Forelimb muscle (tissue), 1 donor: Measurements from ENCODE around the gene TMEM238. TPM values are rescaled to one million over a fixed set of nuclear protein-coding genes. Genes with fewer than 3 reads are reported as not detected.
"Not testable (repeated sequence)": the region's sequence is repeated elsewhere in the genome, so short reads cannot be mapped to it uniquely, and the experiment has no call there.

ENCODE experiments used
- DNase-seq: peaks from one replicate; pipeline ENCODE4 v3.0.0-alpha.2; 2013; ENCODE audit warnings: low read depth
- polyA plus RNA-seq: library from polyadenylated mRNA; unstranded; fragments of 120-200 nt; gene quantifications from one replicate; pipeline ENCODE4 v1.2.1, GENCODE V29; 2013; ENCODE audit not compliant: insufficient read length

The TMEM238 gene
- polyA plus RNA-seq, 1 donor, result 0.23 TPM

- DNase-seq, result no peak
These were observed 44.0 kb downstream of the TMEM238 start for GRCh38 chr19:55339889-55340783.

DNA sequence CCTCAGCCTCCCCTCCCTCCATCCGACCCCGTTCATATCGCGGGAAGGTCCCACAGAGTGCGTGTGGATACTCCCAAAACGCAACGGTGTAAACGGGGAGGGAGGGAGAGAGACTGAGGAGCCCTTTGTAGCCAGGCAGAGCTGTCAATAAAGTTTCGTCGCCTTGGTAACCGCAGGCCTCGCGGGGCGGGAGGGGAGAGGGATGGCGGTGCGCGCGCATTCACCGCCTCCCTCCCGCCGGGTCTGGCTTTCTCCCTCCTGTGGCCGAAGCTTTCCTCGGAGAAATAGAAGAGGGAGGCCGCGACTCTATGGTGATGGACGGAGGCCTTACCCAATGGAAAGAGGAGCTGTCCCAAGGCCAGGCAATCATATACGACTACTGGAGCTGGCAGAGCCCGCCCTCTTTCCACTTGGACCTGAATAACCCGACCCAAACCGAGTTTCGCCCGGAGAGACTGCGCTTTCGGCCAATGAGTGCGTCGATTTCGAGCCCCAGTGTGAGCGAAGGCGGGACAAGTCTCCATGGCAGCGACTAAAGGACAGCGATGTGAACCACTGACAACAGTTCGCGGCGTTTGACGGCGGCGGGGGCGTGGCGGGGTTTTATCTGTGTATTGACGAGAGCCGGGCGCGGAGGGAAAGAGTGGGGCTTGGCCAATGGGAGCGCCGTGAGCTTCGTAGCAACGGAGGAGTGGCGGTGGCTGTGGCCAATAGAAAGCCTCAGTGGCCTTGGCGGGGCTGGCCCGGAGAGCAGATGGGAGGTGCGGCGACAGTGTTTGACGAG is 44.8 kb downstream of the TMEM238 start, which contains the start of gene KMT5C:
Gene KMT5C, plus strand, starts transcription at position 772 of the 784 bp plus-strand sequence. CDS start 2,061 bp downstream, outside the sequence.
- peak; percentile 100 for DNase-seq

DNA sequence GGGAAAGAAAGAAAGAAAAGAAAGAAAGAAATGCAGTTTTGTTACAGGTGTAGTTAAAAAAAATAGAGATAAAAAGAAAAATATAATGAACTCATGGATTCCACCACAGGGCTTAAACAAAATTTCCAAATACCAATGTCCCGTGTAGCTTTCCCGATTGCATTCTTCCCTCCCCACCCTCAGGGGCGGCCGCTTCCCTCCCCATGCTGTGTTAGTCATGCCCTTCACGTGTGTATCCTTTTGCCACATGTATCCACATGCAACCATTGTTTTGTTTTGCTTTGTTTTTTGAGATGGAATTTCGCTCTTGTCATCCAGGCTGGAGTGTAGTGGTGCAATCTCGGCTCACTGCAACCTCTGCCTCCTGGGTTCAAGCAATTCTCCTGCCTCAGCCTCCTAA is 48.0 kb downstream of the TMEM238 start:
- DNase-seq, result no peak

GRCh38 chr19:55333870-55334269 is 50.2 kb downstream of the TMEM238 start:
- DNase-seq, result no peak

DNA sequence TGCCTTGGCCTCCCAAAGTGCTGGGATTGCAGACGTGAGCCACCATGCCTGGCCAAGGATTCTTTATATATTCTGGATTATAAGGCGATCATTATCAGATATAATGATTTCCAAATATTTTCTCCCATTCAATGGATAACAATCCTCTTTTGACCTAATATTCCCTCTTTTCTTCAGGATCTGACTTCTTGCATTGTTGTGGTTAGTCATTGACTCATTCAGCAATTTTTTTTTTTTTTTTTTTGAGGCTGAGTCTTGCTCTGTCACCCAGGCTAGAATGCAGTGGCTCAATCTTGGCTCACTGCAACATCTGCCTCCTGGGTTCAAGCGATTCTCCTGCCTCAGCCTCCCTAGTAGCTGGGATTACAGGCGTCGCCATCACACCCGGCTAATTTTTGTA is 54.3 kb downstream of the TMEM238 start:
- not testable (repeated sequence) for DNase-seq

Other genes with a start within 250 kb of the TMEM238 start
- gene TNNT1, start 235.1 kb downstream of the TMEM238 start, polyA plus RNA-seq, result 742 TPM
- 3.2 TPM for gene TNNI3, start 226.6 kb downstream of the TMEM238 start, polyA plus RNA-seq
- 0.92 TPM for gene DNAAF3, start 217.7 kb downstream of the TMEM238 start, polyA plus RNA-seq
- not detected for gene SYT5, start 204.0 kb downstream of the TMEM238 start, polyA plus RNA-seq
- 0.11 TPM for gene PTPRH, start 174.8 kb downstream of the TMEM238 start, polyA plus RNA-seq
- gene TMEM86B, start 155.5 kb downstream of the TMEM238 start, polyA plus RNA-seq, result 2.8 TPM
- 26.7 TPM for gene PPP6R1, start 125.3 kb downstream of the TMEM238 start, polyA plus RNA-seq
- gene HSPBP1, start 104.2 kb downstream of the TMEM238 start, polyA plus RNA-seq, result 25.6 TPM
- 7.4 TPM for gene BRSK1, start 100.3 kb downstream of the TMEM238 start, polyA plus RNA-seq
- gene TMEM150B, start 59.0 kb downstream of the TMEM238 start, polyA plus RNA-seq, result 1.00 TPM
- gene KMT5C, start 44.4 kb downstream of the TMEM238 start, polyA plus RNA-seq, result 27.5 TPM
- gene COX6B2, start 29.6 kb downstream of the TMEM238 start, polyA plus RNA-seq, result 0.15 TPM
- gene GARIN5B, start 21.0 kb downstream of the TMEM238 start, polyA plus RNA-seq, result not detected
- 0.40 TPM for gene IL11, start 13.8 kb downstream of the TMEM238 start, polyA plus RNA-seq
- not detected for gene TMEM190, start 7.5 kb downstream of the TMEM238 start, polyA plus RNA-seq
- gene RPL28, start 1.6 kb upstream of the TMEM238 start, polyA plus RNA-seq, result 1,731 TPM
- gene UBE2S, start 23.5 kb upstream of the TMEM238 start, polyA plus RNA-seq, result 41.0 TPM
- 0.14 TPM for gene SHISA7, start 59.0 kb upstream of the TMEM238 start, polyA plus RNA-seq
- 36.2 TPM for gene ISOC2, start 77.3 kb upstream of the TMEM238 start, polyA plus RNA-seq
- gene C19orf85, start 80.5 kb upstream of the TMEM238 start, polyA plus RNA-seq, result not detected
- 4.1 TPM for gene ZNF628, start 92.3 kb upstream of the TMEM238 start, polyA plus RNA-seq
- gene NAT14, start 100.9 kb upstream of the TMEM238 start, polyA plus RNA-seq, result 27.0 TPM
- 17.3 TPM for gene SSC5D, start 104.1 kb upstream of the TMEM238 start, polyA plus RNA-seq
- 3.1 TPM for gene SBK2, start 152.8 kb upstream of the TMEM238 start, polyA plus RNA-seq
- not detected for gene SBK3, start 161.3 kb upstream of the TMEM238 start, polyA plus RNA-seq
- gene ZNF579, start 196.6 kb upstream of the TMEM238 start, polyA plus RNA-seq, result 12.0 TPM
- 11.1 TPM for gene FIZ1, start 215.2 kb upstream of the TMEM238 start, polyA plus RNA-seq
- 10.0 TPM for gene ZNF524, start 216.0 kb upstream of the TMEM238 start, polyA plus RNA-seq
- 7.6 TPM for gene ZNF865, start 221.4 kb upstream of the TMEM238 start, polyA plus RNA-seq
- 10.0 TPM for gene ZNF784, start 240.3 kb upstream of the TMEM238 start, polyA plus RNA-seq